Loucy (cell line): ENCODE results near the gene MYADML2.

Experiments
- H2AFZ ChIP-seq: fragments of 200-600 bp; sonication (generic); 2 replicates; pipeline ENCODE4 v1.6.0; 2016; ENCODE audit warnings: antibody characterized with exemption, mild to moderate bottlenecking, low read length, moderate library complexity
- H3F3A ChIP-seq: fragments of 200-600 bp; 2 replicates; pipeline ENCODE4 v1.6.0; 2016; ENCODE audit warnings: antibody characterized with exemption, low read depth, mild to moderate bottlenecking
- H3K27me3 ChIP-seq: fragments of 200-600 bp; sonication (generic); 2 replicates; pipeline ENCODE4 v1.6.1; 2014; ENCODE audit warnings: low read length, mild to moderate bottlenecking; ENCODE audit not compliant: insufficient read depth, poor library complexity, severe bottlenecking
- H3K36me3 ChIP-seq: fragments of 200-600 bp; sonication (generic); 2 replicates; pipeline ENCODE4 v1.6.1; 2016; ENCODE audit warnings: low read length; ENCODE audit not compliant: insufficient read depth
- H3K4me1 ChIP-seq: fragments of 200-600 bp; sonication (generic); 2 replicates; pipeline ENCODE4 v1.5.1; 2014; ENCODE audit warnings: low read length, mild to moderate bottlenecking; ENCODE audit not compliant: insufficient read depth, poor library complexity, severe bottlenecking
- H3K4me2 ChIP-seq: fragments of 200-600 bp; sonication (generic); 2 replicates; pipeline ENCODE4 v1.6.0; 2014; ENCODE audit warnings: antibody characterized with exemption, low read length, low read depth, mild to moderate bottlenecking; ENCODE audit not compliant: poor library complexity, severe bottlenecking
- H3K4me3 ChIP-seq: fragments of 200-600 bp; sonication (generic); 2 replicates; pipeline ENCODE4 v1.5.1; 2014; ENCODE audit warnings: low read length, mild to moderate bottlenecking, mixed read lengths; ENCODE audit not compliant: poor library complexity, severe bottlenecking
- H3K79me2 ChIP-seq: fragments of 200-600 bp; sonication (generic); 2 replicates; pipeline ENCODE4 v1.6.1; 2014; ENCODE audit warnings: low read length; ENCODE audit not compliant: insufficient read depth
- H3K9ac ChIP-seq: fragments of 200-600 bp; sonication (generic); 2 replicates; pipeline ENCODE4 v1.6.0; 2014; ENCODE audit warnings: mild to moderate bottlenecking, low read depth, low read length, moderate library complexity; ENCODE audit not compliant: poor library complexity, severe bottlenecking
- H3K9me2 ChIP-seq: fragments of 200-600 bp; sonication (generic); replicated peaks from 2 replicates; pipeline ENCODE4 v1.6.1; 2016; ENCODE audit warnings: low read depth, low read length, mixed read lengths
- H3K9me3 ChIP-seq: fragments of 200-600 bp; sonication (generic); 2 replicates; pipeline ENCODE4 v1.6.1; 2014; ENCODE audit warnings: mild to moderate bottlenecking, antibody characterized with exemption, low read length, low read depth; ENCODE audit not compliant: insufficient read depth
- H4K20me1 ChIP-seq: fragments of 200-600 bp; sonication (generic); 2 replicates; pipeline ENCODE4 v1.6.0; 2014; ENCODE audit warnings: antibody characterized with exemption, low read length, mild to moderate bottlenecking; ENCODE audit not compliant: insufficient read depth, poor library complexity, severe bottlenecking
- EZH2phosphoT487 ChIP-seq: fragments of 200-600 bp; IDR thresholded peaks from 2 replicates; pipeline ENCODE4 v1.6.1; 2018; ENCODE audit warnings: antibody characterized with exemption, mild to moderate bottlenecking, moderate library complexity, borderline replicate concordance
- TF ChIP-seq, protein P1 (sequence below): fragments of 200-600 bp; sonication (generic); conservative IDR thresholded peaks from 2 replicates; pipeline ENCODE4 v1.5.1; 2014; ENCODE audit warnings: mild to moderate bottlenecking, antibody characterized with exemption, low read length

Gene MYADML2

DNA sequence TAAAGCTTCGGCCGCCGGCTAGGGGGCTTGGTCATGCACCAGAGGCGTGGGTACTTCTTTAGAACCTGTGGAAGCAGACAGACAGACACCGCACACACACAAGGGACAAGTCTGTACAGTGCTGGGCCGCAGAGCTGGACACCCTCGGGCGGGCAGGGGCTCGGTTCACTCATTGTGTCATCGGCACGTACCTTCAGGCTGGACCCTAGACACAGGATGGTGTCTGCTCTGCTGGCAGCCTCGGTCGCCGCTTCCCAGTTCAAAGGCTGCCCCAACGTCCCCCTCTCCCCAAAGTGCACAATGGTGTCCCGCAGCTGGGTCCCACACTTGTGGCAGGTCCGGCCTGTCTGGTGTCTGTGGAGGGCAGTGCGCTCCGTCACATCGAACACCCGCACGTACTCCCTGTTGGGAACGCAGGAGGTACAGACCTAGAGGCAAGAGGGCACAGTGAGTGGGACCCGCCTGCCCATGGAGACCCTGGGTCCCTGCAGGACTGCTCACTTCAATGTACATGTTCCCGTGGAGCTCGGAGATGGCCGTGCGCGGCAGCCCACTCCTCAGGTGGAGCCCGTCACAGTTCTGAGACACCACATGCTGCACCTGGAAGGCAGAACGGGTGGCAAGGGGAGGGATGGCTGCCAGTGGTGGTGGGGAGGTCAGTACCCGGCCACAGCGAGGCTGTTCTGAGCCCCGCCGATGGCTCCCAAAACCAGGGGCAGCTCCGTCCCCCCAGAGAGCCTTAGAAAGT is 32.8 kb downstream of the MYADML2 start:
- no peak overlapping the region for H3K9ac ChIP-seq
- H4K20me1 ChIP-seq, result peaks cover 38% of the 10 kb centered on the region
- no peaks in the 10 kb centered on the region for H3K9me2 ChIP-seq
- H3K36me3 ChIP-seq, result peaks cover 22% of the 10 kb centered on the region; the same call in 1 of the 2 replicates
- H3K4me2 ChIP-seq, result no peak overlapping the region
- H3K79me2 ChIP-seq, result peaks cover 49% of the 10 kb centered on the region
- no peaks in the 10 kb centered on the region for H3F3A ChIP-seq
- peaks cover 21% of the 10 kb centered on the region for H3K4me1 ChIP-seq
- TF ChIP-seq EZH2phosphoT487, result no peak
- TF ChIP-seq, protein P1, sequence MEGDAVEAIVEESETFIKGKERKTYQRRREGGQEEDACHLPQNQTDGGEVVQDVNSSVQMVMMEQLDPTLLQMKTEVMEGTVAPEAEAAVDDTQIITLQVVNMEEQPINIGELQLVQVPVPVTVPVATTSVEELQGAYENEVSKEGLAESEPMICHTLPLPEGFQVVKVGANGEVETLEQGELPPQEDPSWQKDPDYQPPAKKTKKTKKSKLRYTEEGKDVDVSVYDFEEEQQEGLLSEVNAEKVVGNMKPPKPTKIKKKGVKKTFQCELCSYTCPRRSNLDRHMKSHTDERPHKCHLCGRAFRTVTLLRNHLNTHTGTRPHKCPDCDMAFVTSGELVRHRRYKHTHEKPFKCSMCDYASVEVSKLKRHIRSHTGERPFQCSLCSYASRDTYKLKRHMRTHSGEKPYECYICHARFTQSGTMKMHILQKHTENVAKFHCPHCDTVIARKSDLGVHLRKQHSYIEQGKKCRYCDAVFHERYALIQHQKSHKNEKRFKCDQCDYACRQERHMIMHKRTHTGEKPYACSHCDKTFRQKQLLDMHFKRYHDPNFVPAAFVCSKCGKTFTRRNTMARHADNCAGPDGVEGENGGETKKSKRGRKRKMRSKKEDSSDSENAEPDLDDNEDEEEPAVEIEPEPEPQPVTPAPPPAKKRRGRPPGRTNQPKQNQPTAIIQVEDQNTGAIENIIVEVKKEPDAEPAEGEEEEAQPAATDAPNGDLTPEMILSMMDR, result no peak
- H3K9me3 ChIP-seq, result no peaks in the 10 kb centered on the region
- H3K4me3 ChIP-seq, result no peak overlapping the region
- H2AFZ ChIP-seq, result no peak overlapping the region
- no peaks in the 10 kb centered on the region for H3K27me3 ChIP-seq

DNA sequence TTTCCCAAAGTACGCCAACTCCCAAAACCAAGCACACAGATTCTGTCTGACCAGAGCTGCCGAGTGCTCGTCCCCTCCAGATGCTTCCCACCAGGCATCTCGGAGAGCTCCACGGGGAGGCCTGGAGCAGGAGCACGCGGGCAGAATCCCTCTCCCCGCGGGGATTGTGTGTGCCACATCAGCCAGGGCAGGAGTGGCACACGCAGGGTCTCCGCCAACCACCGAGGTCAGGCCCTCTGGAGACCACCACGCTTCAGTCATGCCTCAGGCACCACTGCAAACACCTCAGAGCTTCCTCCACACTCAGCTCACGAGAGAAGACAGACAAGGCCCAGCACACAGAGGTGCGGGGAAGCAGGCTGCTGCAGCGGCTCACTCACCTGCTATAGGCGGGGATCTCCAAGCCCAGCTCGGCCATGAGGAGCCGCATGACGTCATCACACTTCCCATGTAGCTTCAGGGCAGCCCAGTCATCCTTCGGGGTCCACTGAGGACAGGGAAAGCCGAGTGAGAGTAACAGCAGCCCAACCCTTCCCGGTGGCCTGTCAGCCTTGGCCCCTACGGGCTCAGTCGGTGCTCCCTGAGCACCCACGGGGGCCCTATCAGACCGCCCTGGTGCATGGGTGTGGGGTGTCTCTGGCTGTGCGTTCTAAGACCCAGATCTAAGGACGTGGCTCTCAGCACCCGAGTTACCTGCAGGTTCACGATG is 33.5 kb downstream of the MYADML2 start:
- peaks cover 22% of the 10 kb centered on the region; the same call in 1 of the 2 replicates for H3K36me3 ChIP-seq
- no peaks in the 10 kb centered on the region for H3K9me3 ChIP-seq
- H3K4me1 ChIP-seq, result peaks cover 22% of the 10 kb centered on the region
- no peak overlapping the region for H3K4me2 ChIP-seq
- no peak overlapping the region for H3K9ac ChIP-seq
- no peaks in the 10 kb centered on the region for H3K27me3 ChIP-seq
- TF ChIP-seq EZH2phosphoT487, result no peak
- TF ChIP-seq, protein P1, result no peak
- H3K4me3 ChIP-seq, result no peak overlapping the region
- no peaks in the 10 kb centered on the region for H3K9me2 ChIP-seq
- H4K20me1 ChIP-seq, result peaks cover 38% of the 10 kb centered on the region
- peaks cover 52% of the 10 kb centered on the region for H3K79me2 ChIP-seq
- H2AFZ ChIP-seq, result no peak overlapping the region
- H3F3A ChIP-seq, result no peaks in the 10 kb centered on the region

DNA sequence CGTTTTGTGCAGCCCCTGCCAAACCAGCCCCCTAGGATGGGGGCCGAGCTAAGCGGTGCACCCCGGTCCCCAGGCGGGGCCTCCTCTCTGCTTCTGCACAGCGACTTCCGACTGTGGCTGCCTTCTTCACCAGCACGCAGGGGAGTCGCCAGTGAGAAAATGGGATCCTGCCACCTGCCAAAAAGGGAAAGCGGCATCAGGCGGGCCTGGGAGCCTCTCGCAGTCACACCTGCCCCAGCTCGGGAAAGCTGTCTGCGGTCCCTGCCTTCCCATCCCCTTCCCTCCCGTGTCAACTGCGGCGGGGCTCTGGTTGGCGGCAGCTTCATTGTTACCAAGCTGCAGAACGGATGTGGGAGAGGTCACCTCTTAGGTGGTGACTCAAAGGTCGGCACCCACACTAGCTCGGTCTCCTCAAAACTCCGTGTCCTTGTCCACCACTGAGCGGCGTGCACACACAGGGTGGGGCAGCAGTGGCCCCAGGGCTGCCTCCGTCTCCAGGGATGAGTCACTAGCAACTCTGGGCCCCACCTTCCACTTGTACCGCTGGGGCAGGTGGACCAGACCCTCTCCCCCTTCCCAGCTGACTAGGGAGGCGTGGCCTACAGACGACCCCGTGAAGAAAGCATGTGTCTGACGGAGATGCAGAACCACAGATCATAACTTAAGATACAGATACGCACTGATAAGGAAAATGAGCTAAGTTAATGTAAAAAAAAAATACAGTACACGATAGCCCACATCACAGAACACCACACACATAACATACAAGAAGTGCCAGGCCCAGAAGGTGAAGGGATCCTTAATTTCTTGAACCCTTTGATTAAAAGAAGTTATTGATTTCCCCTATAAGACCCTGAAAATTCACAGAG is 34.4 kb downstream of the MYADML2 start:
- peaks cover 51% of the 10 kb centered on the region for H3K79me2 ChIP-seq
- H3K9ac ChIP-seq, result no peak overlapping the region
- no peak overlapping the region for H3K4me2 ChIP-seq
- no peaks in the 10 kb centered on the region for H3F3A ChIP-seq
- no peak for TF ChIP-seq EZH2phosphoT487
- TF ChIP-seq, protein P1, result no peak
- peaks cover 25% of the 10 kb centered on the region; the same call in 1 of the 2 replicates for H3K36me3 ChIP-seq
- H3K27me3 ChIP-seq, result no peaks in the 10 kb centered on the region
- H3K4me1 ChIP-seq, result peaks cover 22% of the 10 kb centered on the region
- no peaks in the 10 kb centered on the region for H3K9me3 ChIP-seq
- no peaks in the 10 kb centered on the region for H3K9me2 ChIP-seq
- H2AFZ ChIP-seq, result no peak overlapping the region
- peaks cover 35% of the 10 kb centered on the region for H4K20me1 ChIP-seq
- H3K4me3 ChIP-seq, result no peak overlapping the region
